PFSK-1 (cell line): ENCODE data around the gene SAT1. TPM values are rescaled to one million over a fixed set of nuclear protein-coding genes. Genes with fewer than 3 reads are reported as not detected.

ENCODE experiments used
- FOXP2 ChIP-seq: optimal IDR thresholded peaks from 2 replicates; pipeline ENCODE3; 2011; ENCODE audit warnings: borderline replicate concordance, control low read depth, inconsistent platforms; ENCODE audit not compliant: insufficient read depth; ENCODE audit errors: extremely low read length, extremely low read depth
- POLR2AphosphoS5 ChIP-seq: IDR thresholded peaks from 2 replicates; pipeline ENCODE4 v1.6.1; 2012; ENCODE audit warnings: low read depth, mild to moderate bottlenecking, control low read depth, low read length, moderate library complexity
- SIN3A ChIP-seq: IDR thresholded peaks from 2 replicates; pipeline ENCODE4 v1.6.1; 2012; ENCODE audit warnings: mild to moderate bottlenecking, low read length, moderate library complexity, borderline replicate concordance; ENCODE audit not compliant: insufficient read depth
- TAF1 ChIP-seq: IDR thresholded peaks from 2 replicates; pipeline ENCODE4 v1.6.1; 2012; ENCODE audit warnings: low read length, control low read depth, borderline replicate concordance; ENCODE audit not compliant: insufficient read depth
- polyA plus RNA-seq: library from polyadenylated mRNA; unstranded; fragments of >200 nt; gene quantifications from one replicate; pipeline ENCODE4 v1.2.1, GENCODE V29; 2012; ENCODE audit warnings: low read depth, missing spikeins; ENCODE audit not compliant: insufficient read length
- TF ChIP-seq, protein P1 (sequence below), 2 experiments: IDR thresholded peaks; 2 replicates each; pipeline versions ENCODE4 v1.6.1 to v1.8.0; 2011 to 2012; ENCODE audit warnings: low read depth in 2 of 2, low read length in 2 of 2, control low read depth in 1 of 2, inconsistent platforms in 1 of 2, mild to moderate bottlenecking in 1 of 2, moderate library complexity in 1 of 2; ENCODE audit not compliant: insufficient read depth in 1 of 2

SAT1 gene
- 11.8 TPM for polyA plus RNA-seq

DNA sequence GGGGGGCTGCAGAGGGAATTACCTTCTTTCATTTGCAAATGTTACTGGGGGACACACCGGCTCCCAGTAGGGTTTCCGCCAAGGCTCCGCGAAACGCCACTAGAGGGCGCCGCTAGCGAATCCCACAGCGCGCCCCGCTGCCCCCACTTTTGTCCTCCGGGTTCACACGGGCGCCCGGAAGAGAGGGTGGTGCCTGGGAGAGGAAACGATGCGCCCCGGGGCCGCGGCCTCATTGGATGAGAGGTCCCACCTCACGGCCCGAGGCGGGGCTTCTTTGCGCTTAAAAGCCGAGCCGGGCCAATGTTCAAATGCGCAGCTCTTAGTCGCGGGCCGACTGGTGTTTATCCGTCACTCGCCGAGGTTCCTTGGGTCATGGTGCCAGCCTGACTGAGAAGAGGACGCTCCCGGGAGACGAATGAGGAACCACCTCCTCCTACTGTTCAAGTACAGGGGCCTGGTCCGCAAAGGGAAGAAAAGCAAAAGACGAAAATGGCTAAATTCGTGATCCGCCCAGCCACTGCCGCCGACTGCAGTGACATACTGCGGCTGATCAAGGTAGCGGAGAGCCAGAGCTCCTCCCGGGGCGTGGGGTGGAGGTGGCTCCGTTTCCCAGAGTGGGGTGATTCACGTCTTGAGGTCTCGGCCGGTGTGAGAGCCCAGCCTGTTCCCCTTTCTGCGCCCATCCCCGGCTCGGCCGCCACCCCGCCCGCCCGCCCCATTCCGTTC, at the start of gene SAT1:
Gene SAT1 (plus strand): TSS at position 311 of the 726 bp plus-strand sequence. CDS start 179 bp downstream, at position 490.
- no peak for TF ChIP-seq SIN3A
- TF ChIP-seq POLR2AphosphoS5, result peak; percentile 88
- TF ChIP-seq FOXP2, result no peak
- 0 out of 2 replicates have a peak, but pooled peaks have one; percentile 74 for TF ChIP-seq TAF1

DNA sequence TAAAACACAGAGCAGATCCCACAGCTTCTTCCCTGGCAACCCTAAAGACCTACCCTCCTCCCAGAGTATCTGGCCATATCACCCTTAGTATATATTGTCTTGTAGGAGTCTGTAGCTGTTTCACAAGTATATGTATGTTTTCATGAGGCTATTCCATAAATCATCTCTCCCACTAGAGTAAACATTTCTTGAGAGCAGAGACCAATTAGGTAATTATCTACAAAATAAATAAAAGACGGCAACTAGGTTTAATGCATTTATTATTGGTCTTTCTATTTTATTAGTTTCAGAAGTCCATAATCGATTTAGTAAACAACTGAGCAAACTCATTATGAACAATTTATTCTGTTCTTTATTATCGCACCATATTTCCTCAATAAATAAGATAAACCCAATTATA, 46.9 kb upstream of the SAT1 start:
- no peak for TF ChIP-seq POLR2AphosphoS5
- TF ChIP-seq, protein P1, sequence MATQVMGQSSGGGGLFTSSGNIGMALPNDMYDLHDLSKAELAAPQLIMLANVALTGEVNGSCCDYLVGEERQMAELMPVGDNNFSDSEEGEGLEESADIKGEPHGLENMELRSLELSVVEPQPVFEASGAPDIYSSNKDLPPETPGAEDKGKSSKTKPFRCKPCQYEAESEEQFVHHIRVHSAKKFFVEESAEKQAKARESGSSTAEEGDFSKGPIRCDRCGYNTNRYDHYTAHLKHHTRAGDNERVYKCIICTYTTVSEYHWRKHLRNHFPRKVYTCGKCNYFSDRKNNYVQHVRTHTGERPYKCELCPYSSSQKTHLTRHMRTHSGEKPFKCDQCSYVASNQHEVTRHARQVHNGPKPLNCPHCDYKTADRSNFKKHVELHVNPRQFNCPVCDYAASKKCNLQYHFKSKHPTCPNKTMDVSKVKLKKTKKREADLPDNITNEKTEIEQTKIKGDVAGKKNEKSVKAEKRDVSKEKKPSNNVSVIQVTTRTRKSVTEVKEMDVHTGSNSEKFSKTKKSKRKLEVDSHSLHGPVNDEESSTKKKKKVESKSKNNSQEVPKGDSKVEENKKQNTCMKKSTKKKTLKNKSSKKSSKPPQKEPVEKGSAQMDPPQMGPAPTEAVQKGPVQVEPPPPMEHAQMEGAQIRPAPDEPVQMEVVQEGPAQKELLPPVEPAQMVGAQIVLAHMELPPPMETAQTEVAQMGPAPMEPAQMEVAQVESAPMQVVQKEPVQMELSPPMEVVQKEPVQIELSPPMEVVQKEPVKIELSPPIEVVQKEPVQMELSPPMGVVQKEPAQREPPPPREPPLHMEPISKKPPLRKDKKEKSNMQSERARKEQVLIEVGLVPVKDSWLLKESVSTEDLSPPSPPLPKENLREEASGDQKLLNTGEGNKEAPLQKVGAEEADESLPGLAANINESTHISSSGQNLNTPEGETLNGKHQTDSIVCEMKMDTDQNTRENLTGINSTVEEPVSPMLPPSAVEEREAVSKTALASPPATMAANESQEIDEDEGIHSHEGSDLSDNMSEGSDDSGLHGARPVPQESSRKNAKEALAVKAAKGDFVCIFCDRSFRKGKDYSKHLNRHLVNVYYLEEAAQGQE (IDR thresholded peaks at IDR 0.05; ENCODE audit: insufficient read depth in 1 of 2, low read depth in 2 of 2, low read length in 2 of 2), result no peak
- TF ChIP-seq FOXP2, result no peak
- no peak for TF ChIP-seq TAF1
- no peak for TF ChIP-seq SIN3A

DNA sequence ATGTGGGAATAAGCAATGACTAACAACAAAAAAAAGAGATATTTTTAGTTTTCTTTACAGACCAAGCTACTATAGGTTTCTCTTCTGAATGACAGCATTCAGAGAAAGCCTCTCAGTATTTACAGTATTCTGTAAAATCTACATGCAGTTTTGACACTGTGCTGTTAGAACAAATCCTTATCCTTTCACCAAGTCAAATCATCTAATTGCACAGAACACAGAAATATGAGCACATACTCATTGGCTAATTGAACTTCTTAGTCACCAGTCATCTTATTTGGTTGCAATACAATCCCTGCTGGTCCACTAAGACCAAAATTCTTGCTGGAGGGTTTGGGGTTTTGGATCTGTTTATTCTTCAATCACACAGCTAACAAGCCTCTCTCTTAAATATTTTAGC, 45.6 kb upstream of the SAT1 start:
- TF ChIP-seq POLR2AphosphoS5 (no peak), FOXP2 (no peak), TAF1 (no peak), SIN3A (no peak)
- TF ChIP-seq, protein P1 (IDR thresholded peaks at IDR 0.05; ENCODE audit: insufficient read depth in 1 of 2, low read depth in 2 of 2, low read length in 2 of 2), result no peak

DNA sequence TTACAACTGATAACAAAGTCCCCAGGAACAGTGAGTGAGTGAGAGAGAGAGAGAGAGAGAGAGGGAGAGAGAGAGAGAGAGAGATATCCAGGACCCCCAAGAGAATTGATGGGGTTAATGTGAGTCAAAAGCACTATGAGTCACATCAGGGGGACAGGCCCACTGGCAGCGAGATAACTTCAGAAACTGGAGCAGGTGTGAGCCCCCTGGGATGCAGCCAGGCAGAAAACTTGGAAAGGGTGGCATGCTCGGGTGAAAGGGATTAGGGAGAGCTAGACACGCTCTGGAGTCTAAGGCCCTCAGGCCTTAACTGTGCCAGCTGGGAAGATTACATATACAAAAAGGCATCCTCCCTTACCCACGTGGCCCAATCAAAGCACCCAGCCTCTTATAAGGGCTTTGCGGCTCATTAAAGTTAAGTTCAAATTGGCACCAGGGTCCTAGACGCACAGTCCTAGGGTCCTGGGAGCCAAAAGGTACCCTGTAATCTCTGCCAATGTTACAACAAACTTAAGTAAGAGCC, 40.7 kb upstream of the SAT1 start:
- TF ChIP-seq SIN3A (no peak), FOXP2 (no peak), TAF1 (no peak), POLR2AphosphoS5 (no peak)
- TF ChIP-seq, protein P1 (IDR thresholded peaks at IDR 0.05; ENCODE audit: insufficient read depth in 1 of 2, low read depth in 2 of 2, low read length in 2 of 2), result no peak

DNA sequence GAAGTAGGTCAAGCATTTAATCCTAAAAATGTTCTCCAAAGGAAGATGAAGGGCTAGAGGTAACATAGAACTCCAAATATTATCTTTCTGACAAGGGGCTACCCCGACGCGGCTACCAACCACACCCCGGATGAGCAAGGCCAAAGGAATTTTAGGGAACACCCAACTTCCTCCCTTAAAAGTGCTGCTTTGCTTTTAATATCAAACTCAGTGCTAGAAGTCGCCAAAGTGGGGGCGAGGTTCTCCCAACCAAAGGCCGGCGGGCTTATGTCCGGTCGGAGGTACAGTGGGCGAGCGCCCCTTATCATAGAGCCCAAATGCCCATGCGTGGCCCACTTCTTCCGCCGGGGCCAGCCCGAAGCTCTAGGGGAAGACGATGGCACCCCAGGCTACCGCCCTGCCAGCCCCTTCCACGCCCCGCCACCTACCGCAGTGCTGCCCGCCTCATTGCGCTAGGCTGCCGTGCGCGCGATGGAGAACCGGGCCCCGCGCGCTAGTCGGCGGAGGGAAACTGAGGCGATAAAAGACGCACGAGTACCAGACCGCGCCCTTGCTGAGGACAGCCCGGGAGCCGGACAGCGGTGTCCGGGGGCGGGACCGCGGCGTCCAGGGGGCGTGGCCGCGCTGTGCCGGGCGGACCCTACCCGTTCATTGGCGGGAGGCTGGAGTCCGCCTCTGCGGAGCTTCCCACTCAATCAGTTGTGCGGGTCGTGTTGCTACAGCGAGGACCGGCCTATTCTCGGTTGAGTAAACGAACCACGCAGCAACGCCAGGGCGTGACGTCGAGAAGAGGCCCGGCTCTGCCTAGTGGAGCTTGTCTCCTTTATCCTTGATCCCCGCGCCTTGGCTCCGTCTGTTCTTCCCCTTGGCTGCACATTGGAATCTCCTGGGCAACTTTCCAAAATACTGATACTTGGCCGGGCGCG, 40.0 kb upstream of the SAT1 start, which contains the start of gene ACOT9:
Gene ACOT9 (minus strand): TSS at position 580 of the 926 bp plus-strand sequence. CDS start 132 bp downstream, at position 448.
- peak; percentile 42; the same call in 1 of the 2 replicates for TF ChIP-seq POLR2AphosphoS5
- TF ChIP-seq SIN3A, result no peak
- TF ChIP-seq TAF1, result 0 out of 2 replicates have a peak, but pooled peaks have one; percentile 19
- peak; percentile 49 for TF ChIP-seq FOXP2
